Mesangial cell (primary cell): ENCODE data around the gene VMP1. TPM values are rescaled to one million over a fixed set of nuclear protein-coding genes. Genes with fewer than 3 reads are reported as not detected.

ENCODE experiments used
- total RNA-seq: library from RNA; depleted of rRNA; stranded (reverse); fragments of >200 nt; gene quantifications from 2 replicates; pipeline ENCODE4 v1.2.3, GENCODE V29; 2015

VMP1 gene
- 105 and 127 TPM in 2 replicates for total RNA-seq

DNA sequence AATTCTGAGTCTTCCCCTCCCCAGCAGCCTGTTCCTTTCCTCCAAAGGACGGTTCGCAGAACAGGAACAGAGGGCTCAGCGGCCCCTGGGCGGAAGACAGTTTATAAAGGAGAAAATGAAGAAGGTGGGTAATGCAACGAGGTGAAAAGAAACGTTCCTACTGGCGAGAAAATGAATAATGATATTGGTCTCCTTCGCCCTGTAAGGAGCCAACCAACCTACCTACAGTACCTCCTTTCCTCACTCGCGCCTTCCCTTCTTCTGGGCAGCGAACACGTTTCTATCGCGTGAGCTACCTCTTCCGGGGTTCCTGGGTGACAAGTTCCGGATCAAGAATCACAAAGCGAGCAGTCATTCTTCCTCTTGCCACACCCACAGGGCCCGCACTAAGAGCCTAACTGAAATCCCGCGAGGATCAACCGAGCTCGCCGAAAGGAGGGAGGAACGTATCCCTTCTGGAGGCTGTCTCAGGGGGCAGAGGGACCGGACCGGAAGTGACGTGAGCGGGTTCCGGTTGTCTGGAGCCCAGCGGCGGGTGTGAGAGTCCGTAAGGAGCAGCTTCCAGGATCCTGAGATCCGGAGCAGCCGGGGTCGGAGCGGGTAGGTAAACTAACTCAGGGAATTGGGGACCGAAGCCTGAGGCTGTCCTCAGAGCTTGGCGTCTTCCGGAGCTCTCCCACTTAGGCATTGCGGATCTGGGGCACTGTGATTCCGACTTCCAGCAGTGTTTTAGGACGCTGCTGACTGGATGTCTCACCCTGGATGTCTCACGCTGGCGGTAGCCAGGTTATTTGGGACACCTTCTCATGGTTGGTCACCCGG is at the start of gene VMP1, which contains the start of gene PTRH2:
VMP1 (plus strand) TSS at position 506 of the 822 bp plus-strand sequence. CDS start 23,793 bp downstream, outside the sequence.
PTRH2 (minus strand) TSS at position 282 of the 822 bp plus-strand sequence. CDS start 9,452 bp downstream, outside the sequence.

Other genes starting within 250 kb of the VMP1 start
- gene DHX40, start 142.0 kb upstream of the VMP1 start, total RNA-seq, result 17.4 and 25.1 TPM in 2 replicates
- 208 and 220 TPM in 2 replicates for gene CLTC, start 87.8 kb upstream of the VMP1 start, total RNA-seq
- gene PTRH2, start 224 bp upstream of the VMP1 start, total RNA-seq, result 20.8 and 26.2 TPM in 2 replicates
- gene TUBD1, start 185.3 kb downstream of the VMP1 start, total RNA-seq, result 3.8 and 4.1 TPM in 2 replicates
- 8.4 and 13.9 TPM in 2 replicates for gene RPS6KB1, start 185.5 kb downstream of the VMP1 start, total RNA-seq